NCI-H1694 treated with DMSO at 0.1 percent for 48 hours (cell line): Measurements from ENCODE around the gene GRM5.

Experiments
- DNase-seq: peaks from one replicate; lab custom pipeline; 2025; lab: John Stamatoyannopoulos, UW

The GRM5 gene

GRCh38 chr11:88697139-88697538 lies 368.6 kb downstream of the GRM5 start:
- no peak for DNase-seq

- no peak for DNase-seq
Measured at GRCh38 chr11:88695689-88696414, 369.9 kb downstream of the GRM5 start.

- no peak for DNase-seq
Measured at GRCh38 chr11:88692306-88693086, 373.3 kb downstream of the GRM5 start.

GRCh38 chr11:88689548-88690240 lies 376.1 kb downstream of the GRM5 start:
- no peak for DNase-seq

GRCh38 chr11:88683024-88683423 lies 382.8 kb downstream of the GRM5 start:
- DNase-seq = no peak

- no peak for DNase-seq
Measured at GRCh38 chr11:88680806-88681205, 385.0 kb downstream of the GRM5 start.

- no peak for DNase-seq
Measured at GRCh38 chr11:88666364-88666763, 399.4 kb downstream of the GRM5 start.

GRCh38 chr11:88657076-88657738 lies 408.6 kb downstream of the GRM5 start:
- no peak for DNase-seq

- DNase-seq = no peak
Measured at GRCh38 chr11:88656283-88656682, 409.5 kb downstream of the GRM5 start.

- DNase-seq = no peak
Measured at GRCh38 chr11:88655656-88656055, 410.1 kb downstream of the GRM5 start.

GRCh38 chr11:88655196-88655595 lies 410.6 kb downstream of the GRM5 start:
- no peak for DNase-seq

- DNase-seq = no peak
Measured at GRCh38 chr11:88651556-88651955, 414.2 kb downstream of the GRM5 start.

- DNase-seq = no peak
Measured at GRCh38 chr11:88644724-88645123, 421.1 kb downstream of the GRM5 start.

- no peak for DNase-seq
Measured at GRCh38 chr11:88632163-88632562, 433.6 kb downstream of the GRM5 start.

- DNase-seq = no peak
Measured at GRCh38 chr11:88631497-88631896, 434.3 kb downstream of the GRM5 start.

GRCh38 chr11:88629496-88629895 lies 436.3 kb downstream of the GRM5 start:
- no peak for DNase-seq

GRCh38 chr11:88626216-88626615 lies 439.6 kb downstream of the GRM5 start:
- DNase-seq = no peak

GRCh38 chr11:88623531-88623930 lies 442.3 kb downstream of the GRM5 start:
- no peak for DNase-seq

GRCh38 chr11:88620568-88621130 lies 445.1 kb downstream of the GRM5 start:
- DNase-seq = no peak

GRCh38 chr11:88619656-88620385 lies 446.0 kb downstream of the GRM5 start:
- no peak for DNase-seq

GRCh38 chr11:88619071-88619425 lies 446.7 kb downstream of the GRM5 start:
- DNase-seq = no peak
